ENCODE measurements around the gene GPATCH1. TPM values are rescaled to one million over a fixed set of nuclear protein-coding genes. Genes with fewer than 3 reads are reported as not detected.
A peak's percentile ranks its signal among the peaks of the same experiment; 100 is the strongest.

GPATCH1 gene
- polyA plus RNA-seq, 3 donors: 13.1 to 15.0 (median 13.7) TPM

GRCh38 chr19:33175156-33175782 lies 94.3 kb downstream of the GPATCH1 start:
- DNase-seq (ENCODE audit: extremely low read depth in 1 of 11, low read depth in 9 of 11, low spot score in 4 of 11): no peak

GRCh38 chr19:33175886-33176669 lies 95.1 kb downstream of the GPATCH1 start:
- no peak for DNase-seq (ENCODE audit: extremely low read depth in 1 of 11, low read depth in 9 of 11, low spot score in 4 of 11)

GRCh38 chr19:33176670-33177416 lies 95.9 kb downstream of the GPATCH1 start:
- DNase-seq (ENCODE audit: extremely low read depth in 1 of 11, low read depth in 9 of 11, low spot score in 4 of 11): peak; percentile 93 to 99 (median 96)

GRCh38 chr19:33177417-33177979 lies 96.5 kb downstream of the GPATCH1 start:
- DNase-seq (ENCODE audit: extremely low read depth in 1 of 11, low read depth in 9 of 11, low spot score in 4 of 11): peak in 5 of 11 donors; percentile 47 to 60 (median 58)

Other genes starting within 250 kb of the GPATCH1 start
- 10 to 100 TPM; 16.0 to 18.0 (median 17.0) TPM for gene SLC7A9, start 211.4 kb upstream of the GPATCH1 start, polyA plus RNA-seq (ENCODE audit: insufficient read length in 3 of 3)
- 10 to 100 TPM; 30.2 to 31.9 (median 31.6) TPM for gene CEP89, start 109.2 kb upstream of the GPATCH1 start, polyA plus RNA-seq (ENCODE audit: insufficient read length in 3 of 3)
- 1 to 10 TPM; 2.6 to 3.3 (median 3.0) TPM for gene FAAP24, start 108.9 kb upstream of the GPATCH1 start, polyA plus RNA-seq (ENCODE audit: insufficient read length in 3 of 3)
- 10 to 100 TPM; 16.3 to 26.3 (median 17.8) TPM for gene RHPN2, start 16.3 kb upstream of the GPATCH1 start, polyA plus RNA-seq (ENCODE audit: insufficient read length in 3 of 3)
- gene WDR88, start 50.9 kb downstream of the GPATCH1 start, polyA plus RNA-seq (ENCODE audit: insufficient read length in 3 of 3): 1 to 10 TPM in 2 of 3 donors, under 1 TPM in 1; 0.86 to 2.4 (median 1.3) TPM
- gene LRP3, start 113.1 kb downstream of the GPATCH1 start, polyA plus RNA-seq (ENCODE audit: insufficient read length in 3 of 3): 10 to 100 TPM; 18.4 to 30.7 (median 26.4) TPM
- under 1 TPM; 0.22 to 0.40 (median 0.33) TPM for gene SLC7A10, start 144.7 kb downstream of the GPATCH1 start, polyA plus RNA-seq (ENCODE audit: insufficient read length in 3 of 3)
- 1 to 10 TPM; 2.3 to 7.0 (median 3.0) TPM for gene CEBPA, start 221.4 kb downstream of the GPATCH1 start, polyA plus RNA-seq (ENCODE audit: insufficient read length in 3 of 3)

Measured in renal cortex interstitium (tissue), 11 donors.